HG03565 (cell line): ENCODE data around the gene SORL1.

Experiments
- ATAC-seq: cut with Tn5 transposase; IDR thresholded peaks from one replicate; pipeline ENCODE4 v1.9.1; 2021; ENCODE audit warnings: mild to moderate bottlenecking, moderate library complexity; ENCODE audit not compliant: unreplicated experiment

The SORL1 gene

GRCh38 chr11:121578251-121578976, 126.3 kb downstream of the SORL1 start:
- no peak for ATAC-seq

- ATAC-seq, result no peak
These were observed 128.0 kb downstream of the SORL1 start for GRCh38 chr11:121580154-121580553.

- no peak for ATAC-seq
These were observed 129.5 kb downstream of the SORL1 start for GRCh38 chr11:121581607-121582006.

- no peak for ATAC-seq
These were observed 130.2 kb downstream of the SORL1 start for GRCh38 chr11:121582296-121582695.

GRCh38 chr11:121583825-121584224, 131.7 kb downstream of the SORL1 start:
- ATAC-seq, result no peak

GRCh38 chr11:121586750-121587149, 134.6 kb downstream of the SORL1 start:
- no peak for ATAC-seq

- no peak for ATAC-seq
These were observed 135.1 kb downstream of the SORL1 start for GRCh38 chr11:121587182-121587581.

GRCh38 chr11:121588747-121589146, 136.6 kb downstream of the SORL1 start:
- no peak for ATAC-seq

GRCh38 chr11:121589946-121590537, 137.9 kb downstream of the SORL1 start:
- ATAC-seq, result peak; percentile 72

- ATAC-seq, result no peak
These were observed 138.8 kb downstream of the SORL1 start for GRCh38 chr11:121590772-121591404.

- ATAC-seq, result peak; percentile 28
These were observed 139.4 kb downstream of the SORL1 start for GRCh38 chr11:121591405-121592033.

- no peak for ATAC-seq
These were observed 140.6 kb downstream of the SORL1 start for GRCh38 chr11:121592708-121593107.

- no peak for ATAC-seq
These were observed 143.6 kb downstream of the SORL1 start for GRCh38 chr11:121595717-121596161.

- ATAC-seq, result no peak
These were observed 144.4 kb downstream of the SORL1 start for GRCh38 chr11:121596195-121597155.

- no peak for ATAC-seq
These were observed 151.2 kb downstream of the SORL1 start for GRCh38 chr11:121603316-121603715.

- ATAC-seq, result no peak
These were observed 152.0 kb downstream of the SORL1 start for GRCh38 chr11:121604152-121604551.

- no peak for ATAC-seq
These were observed 154.2 kb downstream of the SORL1 start for GRCh38 chr11:121606354-121606753.

GRCh38 chr11:121607341-121607740, 155.2 kb downstream of the SORL1 start:
- no peak for ATAC-seq

GRCh38 chr11:121608545-121609098, 156.5 kb downstream of the SORL1 start:
- ATAC-seq, result no peak

GRCh38 chr11:121610706-121611105, 158.6 kb downstream of the SORL1 start:
- ATAC-seq, result no peak
